NCI-H345 treated with DMSO at 0.1 percent for 48 hours (cell line): ENCODE measurements around the gene XPO6.

Experiments used
- DNase-seq: peaks from one replicate; lab custom pipeline; 2025; ENCODE audit not compliant: unreplicated experiment; lab: John Stamatoyannopoulos, UW

Gene XPO6

DNA sequence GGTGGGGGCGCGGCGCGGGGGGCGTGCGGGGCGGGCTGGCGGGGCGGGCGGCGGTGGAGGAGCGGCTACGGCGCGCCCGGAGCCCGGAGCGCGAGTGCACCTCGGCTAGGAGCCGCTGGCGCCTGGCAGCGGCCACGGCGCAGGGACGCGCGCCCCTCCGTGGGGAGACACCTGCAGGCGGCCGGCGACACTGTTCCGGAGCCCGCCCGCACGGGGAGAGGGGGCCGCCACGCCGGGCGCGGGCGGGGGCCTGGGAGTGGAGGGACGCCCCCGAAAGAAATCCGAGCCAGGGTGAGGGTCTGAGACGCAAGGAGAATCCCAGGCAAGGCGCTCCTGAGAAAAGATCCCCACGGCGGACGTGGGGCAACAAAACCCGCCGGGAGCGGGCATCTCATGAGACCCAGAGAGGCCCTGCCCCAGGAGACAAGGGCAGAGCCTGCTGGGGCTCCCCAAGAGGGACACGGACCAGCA, 148.1 kb downstream of the XPO6 start, which contains the start of gene GSG1L:
TSS of gene GSG1L (minus strand) at position 124 of the 471 bp plus-strand sequence. CDS start 290 bp downstream, outside the sequence.
- no peak for DNase-seq

DNA sequence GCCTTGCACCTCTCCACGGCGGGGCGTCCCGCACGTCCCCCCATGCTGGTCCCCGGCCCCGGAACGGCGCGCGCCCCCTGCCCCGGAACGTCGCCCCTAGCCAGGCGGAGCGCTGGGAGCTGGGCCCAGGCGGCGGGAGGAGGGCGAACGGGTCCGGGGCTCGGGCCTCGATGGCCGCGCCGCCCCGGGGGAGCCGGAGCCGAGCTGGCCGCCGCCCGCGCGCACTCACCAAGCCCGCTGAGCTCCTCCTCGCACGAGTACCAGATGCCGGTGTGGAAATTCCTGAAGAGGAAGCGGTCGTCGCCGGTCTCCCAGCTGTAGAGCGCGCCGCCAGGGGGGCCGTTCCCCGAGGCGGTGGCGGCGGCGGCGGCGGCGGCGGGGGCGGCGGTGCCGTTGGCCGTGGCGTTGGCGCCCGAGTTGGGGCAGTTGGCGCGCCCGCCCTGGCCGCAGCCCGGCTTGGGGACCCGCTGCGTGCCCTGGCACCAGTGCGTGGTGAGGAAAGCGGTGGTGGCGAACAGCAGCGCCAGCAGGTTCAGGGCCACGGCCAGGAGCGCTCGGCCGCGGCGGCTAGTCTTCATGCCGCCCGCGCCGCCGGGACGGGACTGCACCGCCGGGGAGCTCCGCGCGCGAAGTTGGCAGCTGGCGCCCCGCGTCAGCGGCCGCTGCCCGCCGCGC, 148.8 kb downstream of the XPO6 start:
- DNase-seq = no peak

DNA sequence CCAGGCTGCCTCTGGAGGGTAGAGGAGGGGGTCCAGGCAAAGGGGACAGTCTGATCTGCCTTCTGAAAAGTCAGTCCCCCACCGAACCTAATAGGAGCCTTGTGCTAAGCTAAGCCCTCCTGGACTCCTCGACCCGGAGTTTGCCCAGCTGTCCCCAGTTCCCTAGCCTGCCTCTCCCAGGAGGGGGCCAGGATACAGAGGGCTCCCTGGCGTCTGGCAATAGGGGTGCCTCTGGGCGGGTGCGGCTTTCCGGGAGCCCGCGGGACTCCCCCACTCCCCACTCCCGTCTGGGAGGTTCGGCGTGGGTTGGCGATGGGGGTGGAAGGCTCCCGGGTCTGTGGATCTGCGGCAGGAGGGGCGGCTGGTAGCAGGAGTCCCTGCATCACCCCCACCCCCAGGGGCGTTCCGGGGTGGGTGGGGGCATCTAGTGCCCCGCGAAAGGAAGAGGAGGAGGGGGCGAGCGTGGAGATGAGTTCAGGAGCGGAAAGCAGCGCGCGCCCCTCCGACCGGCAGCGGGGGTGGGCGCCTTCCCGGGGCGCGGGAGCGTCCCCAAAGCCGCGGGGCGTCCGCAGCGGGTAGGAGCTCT, 149.4 kb downstream of the XPO6 start:
- no peak for DNase-seq

DNA sequence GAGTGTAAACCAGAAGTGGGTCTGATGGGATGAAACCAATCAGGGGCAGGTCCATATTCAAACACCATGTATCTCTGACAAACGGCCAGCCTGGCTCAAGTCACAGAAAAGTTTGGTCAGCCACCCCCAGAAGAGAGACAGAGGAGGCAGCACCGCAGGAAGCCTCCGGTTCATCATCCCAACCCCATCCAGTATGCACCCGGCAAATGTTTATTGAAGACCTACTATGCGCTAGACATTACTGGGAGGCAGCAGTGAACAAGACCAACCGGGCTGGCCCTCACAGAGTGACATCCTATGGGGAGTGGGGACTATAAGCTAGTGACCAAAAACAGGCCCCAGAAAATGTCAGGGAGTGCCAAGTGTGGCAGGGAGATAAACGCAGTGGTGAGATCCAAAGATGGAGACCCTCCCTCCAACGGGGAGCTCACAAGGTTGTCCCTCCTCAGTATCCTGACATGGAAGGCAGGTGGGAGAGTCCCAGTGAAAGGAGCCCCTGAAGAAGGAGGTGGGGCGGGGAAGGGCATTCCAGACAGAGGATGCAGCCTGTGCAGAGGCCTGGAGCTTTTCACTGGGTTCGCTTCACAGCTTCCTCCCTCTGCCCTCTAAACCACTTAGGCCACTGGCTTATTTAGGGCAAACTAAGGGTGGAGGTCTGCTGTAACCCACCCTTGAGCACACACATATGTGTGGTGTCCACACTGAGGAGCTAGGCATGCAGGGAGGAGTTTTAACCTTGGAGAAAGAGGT, 150.2 kb downstream of the XPO6 start:
- no peak for DNase-seq

DNA sequence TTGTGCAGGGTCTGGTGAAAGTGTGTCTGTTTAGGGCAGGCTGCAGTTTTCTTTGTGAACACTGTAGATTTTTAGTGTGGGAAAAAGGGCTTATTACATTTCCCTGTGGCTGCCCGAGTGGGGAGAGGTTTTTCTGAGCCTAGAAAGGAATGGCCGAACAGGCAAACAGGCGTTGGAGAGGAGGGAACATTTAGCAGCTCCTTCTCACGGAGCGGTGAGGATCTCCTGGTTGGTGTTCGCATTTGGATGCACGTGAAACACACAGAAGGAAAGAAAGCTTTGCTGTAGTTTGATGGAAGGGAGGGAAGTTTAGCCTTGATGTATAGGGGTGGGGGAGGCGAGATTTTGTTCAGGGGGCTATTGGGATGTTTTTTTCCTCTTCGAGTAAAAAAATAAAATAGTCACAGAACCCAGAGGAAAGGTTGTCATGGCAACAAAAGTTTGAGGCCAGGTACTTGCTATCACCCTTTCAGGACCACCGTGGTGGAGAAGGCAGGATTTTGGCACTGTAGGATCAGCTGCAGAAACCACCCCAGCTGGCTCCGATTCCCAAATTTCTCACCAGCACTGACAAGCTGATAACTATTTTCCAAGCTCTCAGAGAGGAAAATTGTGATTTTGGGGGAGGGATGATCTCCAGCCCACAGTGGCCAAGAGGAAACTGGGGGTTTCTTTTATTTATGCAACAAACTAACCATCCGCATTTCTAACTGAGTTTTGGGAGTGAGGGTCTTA, 151.8 kb downstream of the XPO6 start:
- DNase-seq = no peak

DNA sequence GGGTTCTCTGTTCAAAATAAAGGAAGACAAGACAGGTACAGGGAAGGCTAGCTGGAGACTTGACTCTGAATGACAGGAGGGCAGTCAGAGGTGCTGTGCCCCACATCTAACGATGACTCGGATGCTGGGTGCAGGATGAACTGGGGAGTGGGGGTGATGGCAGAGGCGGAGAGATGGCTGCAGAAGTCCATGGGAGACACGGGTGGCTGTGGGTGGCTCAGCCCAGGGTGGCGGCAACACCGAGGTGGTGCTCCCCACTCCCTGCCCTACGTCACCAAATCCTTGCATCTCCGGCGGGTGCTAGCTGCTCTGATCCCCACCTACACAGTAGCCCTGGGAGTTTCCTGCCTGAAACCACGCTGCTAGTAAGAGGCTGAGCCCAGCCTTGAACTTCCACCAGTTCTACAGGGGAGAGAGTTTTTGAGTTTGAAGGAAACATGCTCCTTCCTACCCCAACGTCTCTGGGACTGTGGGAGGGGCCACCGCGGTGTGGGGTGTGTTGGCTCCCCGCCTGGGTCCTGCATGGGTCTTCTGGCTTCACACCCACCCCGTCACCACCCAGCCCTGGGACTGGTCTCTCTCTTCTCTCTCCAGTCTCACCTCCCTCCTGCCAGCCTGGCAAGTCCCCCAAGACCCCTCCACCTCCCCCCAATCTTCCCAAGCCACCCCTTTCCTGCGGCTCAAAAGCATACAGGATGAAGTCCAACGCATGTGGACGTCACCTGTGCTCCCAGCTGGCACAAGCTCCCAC, 152.8 kb downstream of the XPO6 start:
- no peak for DNase-seq

DNA sequence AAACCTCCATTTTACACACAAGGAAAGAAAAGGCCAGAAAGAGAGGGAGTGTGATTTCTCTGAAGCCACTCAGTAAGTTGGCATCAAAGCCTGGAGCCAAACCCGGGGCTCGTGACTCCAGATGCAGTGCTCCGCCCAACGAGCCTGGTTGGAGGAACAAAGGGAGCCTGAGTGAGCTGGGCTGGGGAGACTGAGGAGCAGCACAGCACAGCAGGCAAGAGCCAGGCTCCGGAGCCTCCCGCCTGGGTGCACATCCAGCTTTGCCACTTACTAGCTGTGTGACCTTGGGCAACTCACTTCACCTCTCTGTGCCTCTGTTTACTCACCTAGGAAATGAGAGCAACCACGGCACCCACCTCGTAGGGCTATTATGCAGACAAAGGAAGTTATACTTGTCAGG, 153.8 kb downstream of the XPO6 start:
- DNase-seq = no peak

DNA sequence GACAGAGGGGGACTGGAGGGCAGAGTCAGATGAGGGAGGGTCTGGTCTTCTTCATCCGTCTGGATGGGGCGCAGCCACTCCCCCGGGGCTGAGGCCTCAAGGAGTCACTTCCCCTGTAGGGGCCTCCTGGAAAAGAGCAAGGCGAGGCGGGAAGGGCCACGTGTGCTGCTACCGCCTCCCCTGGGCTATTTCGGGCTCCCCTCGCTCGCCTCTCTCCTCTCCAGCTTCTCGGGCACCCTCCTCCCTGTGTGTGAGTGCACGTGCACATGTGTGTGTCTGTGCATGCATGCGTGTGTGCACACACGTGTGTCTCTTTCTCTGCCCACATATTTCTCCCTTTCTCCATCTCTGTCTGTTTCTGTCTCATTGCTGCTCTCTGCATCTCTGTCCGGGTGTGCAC, 158.3 kb downstream of the XPO6 start:
- no peak for DNase-seq

DNA sequence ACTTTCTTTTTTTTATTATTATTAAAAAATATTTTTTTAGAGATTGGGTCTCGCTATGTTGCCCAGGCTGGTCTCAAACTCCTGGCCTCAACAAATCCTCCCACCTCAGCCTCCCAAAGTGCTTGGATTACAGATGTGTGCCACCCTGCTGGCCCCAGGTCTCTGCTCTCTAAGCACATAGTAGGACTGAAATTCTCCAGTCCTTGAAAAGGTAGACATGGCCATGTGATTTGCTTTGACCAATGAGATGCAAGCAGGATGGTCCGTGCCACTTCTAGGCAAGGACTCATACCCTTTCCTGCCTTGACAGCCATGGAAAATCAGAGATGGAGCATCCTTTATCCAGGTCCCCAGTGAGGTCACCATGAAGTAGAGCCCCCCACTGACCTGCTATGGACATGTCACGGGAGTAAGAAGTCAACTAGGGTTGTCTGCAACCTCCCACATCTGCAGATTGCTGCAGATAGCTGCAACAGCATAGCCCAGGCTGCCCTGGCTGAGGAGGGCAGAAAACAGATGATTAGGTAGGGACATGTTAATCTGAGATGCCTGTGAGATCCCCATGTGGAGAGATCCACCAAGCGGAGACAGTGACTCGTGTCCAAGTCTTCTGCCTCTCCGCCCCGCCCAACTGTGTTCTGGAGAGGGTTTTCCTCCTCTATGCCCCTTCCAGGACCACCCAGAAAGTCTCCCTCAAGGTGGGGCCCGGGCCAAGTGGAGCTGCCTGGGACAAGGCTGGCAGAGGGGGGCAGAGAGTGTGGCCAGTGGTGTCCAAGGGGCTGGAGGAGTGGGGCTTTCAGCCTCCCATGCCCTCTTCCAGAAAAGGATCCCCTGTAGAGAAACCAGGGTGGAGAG, 159.3 kb downstream of the XPO6 start:
- DNase-seq = no peak

DNA sequence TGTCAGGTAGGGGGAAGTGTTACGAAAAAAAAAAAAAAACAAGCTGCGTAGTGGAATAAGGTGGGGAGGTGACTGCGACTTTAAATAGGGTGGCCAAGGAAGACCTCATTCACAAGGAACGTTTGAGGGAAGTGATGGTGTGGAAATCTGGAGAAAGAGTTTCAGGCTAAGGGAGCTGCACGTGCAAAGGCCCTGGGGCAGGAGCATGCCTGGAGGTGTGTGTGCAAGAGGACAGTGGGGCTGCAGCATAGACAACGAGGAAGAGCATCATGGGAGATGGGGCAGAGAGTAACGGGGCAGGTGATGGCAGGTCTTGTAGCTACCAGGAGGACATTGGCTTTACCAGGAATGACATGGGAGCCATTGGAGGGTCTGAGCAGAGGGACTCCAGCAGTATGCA, 160.3 kb downstream of the XPO6 start:
- DNase-seq = no peak
